ENCODE results near the gene YIPF4. TPM values are rescaled to one million over a fixed set of nuclear protein-coding genes. Genes with fewer than 3 reads are reported as not detected.
"Not testable (repeated sequence)": the region's sequence is repeated elsewhere in the genome, so short reads cannot be mapped to it uniquely, and the experiment has no call there.

The YIPF4 gene
- total RNA-seq, 2 donors from 2014 or later, result 51.6 to 63.5 TPM

DNA sequence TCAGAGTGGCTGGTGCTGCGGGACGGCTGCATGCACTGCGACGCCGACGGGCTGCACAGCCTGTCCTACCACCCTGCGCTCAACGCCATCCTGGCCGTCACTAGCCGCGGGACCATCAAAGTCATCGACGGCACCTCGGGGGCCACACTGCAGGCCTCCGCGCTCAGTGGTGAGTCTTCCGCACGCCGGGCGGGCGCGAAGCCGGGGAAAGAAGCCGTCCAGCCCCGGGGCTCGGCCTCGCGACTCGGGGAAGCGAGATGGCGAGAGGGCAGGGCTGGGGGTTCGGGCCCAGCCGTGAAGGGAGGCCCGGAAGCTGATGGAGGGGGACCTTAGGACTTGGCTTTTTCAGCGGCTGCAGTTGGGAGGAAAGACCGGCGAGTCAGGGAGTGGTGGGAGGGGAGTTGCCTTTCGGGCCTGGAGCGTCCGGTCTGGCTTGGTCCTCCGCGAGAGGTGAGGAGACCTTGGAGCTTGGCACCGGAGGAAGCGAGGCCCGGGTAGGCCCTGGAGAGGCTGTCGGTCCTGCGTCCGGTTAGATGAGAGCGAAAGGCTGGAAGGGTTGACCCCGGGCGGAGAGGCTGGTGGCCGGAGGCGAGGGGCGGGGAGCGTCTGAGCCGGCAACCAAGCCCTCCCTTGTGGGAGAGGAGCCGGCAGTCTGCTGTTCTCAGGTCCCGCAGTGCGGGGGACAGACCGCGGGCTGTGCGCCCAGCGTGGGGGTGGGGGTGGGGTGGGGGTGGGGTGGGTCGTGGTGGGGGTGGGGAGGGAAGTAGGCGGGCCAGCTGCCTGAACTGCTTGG lies 79.8 kb downstream of the YIPF4 start:
- peak; percentile 48 to 57 for DNase-seq
- peak; percentile 18 for ATAC-seq
- intact Hi-C loops (cut with DNase I, micrococcal nuclease), result no loop called here

DNA sequence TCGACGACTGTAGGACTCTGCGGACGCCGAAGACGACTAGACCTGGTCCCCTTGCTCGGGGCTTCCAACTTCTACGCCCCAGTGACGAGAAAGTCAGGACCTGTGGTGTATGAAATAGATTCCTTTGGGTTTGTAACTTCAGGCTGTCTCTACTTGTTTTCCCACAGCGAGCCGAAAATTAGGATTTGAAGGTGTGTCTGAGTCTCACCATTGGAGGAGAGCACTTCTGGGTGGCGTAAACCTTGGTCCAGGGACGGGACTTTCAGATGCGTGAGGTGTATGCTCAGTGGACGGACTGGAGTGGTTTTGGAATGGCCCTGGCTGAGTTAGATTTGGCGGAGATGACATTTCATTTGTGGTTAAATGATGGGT lies 80.4 kb downstream of the YIPF4 start:
- intact Hi-C loops (cut with DNase I, micrococcal nuclease), result no loop called here
- peak in 1 of 2 donors; percentile 22 for DNase-seq
- ATAC-seq, result no peak

DNA sequence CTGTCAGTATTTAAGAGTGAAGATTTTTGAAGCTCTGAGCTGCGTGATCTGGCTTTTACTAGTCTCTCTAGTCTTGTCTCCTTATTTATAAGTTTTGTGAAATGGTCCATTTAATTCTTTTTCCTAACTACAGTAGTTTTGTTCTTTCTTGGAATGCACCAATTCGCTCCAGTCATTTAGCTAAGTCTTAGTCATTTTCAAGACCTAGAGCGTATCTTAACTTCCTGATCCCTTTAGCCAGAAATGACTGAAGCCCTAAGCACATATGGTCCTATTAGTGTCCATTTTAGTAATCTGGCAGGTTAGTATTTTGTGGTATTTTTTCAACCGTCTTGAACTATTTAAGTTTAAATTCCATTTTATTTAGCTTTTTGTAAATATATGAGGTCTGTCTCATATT lies 82.7 kb downstream of the YIPF4 start:
- ATAC-seq, result no peak
- intact Hi-C loops (cut with DNase I, micrococcal nuclease), result no loop called here
- DNase-seq, result no peak

DNA sequence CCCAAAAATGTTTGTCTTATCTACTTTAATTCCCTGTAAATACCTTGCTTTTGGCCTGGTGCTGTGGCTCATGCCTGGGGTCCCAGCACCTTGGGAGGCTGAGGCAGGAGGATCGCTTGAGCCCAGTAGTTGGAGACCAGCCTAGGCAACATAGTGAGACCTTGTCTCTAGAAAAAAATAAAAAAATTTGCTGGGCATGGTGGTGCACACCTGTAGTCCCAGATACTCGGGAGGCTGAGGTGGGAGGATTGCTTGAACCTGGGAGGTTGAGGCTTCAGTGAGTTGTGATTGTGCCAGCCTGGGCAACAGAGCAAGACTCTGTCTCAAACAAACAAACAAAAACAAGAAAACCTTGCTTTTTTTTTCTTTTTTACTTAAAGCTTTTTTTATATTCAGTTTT lies 85.3 kb downstream of the YIPF4 start:
- intact Hi-C loops (cut with DNase I, micrococcal nuclease); ATAC-seq; DNase-seq: not testable (repeated sequence)

DNA sequence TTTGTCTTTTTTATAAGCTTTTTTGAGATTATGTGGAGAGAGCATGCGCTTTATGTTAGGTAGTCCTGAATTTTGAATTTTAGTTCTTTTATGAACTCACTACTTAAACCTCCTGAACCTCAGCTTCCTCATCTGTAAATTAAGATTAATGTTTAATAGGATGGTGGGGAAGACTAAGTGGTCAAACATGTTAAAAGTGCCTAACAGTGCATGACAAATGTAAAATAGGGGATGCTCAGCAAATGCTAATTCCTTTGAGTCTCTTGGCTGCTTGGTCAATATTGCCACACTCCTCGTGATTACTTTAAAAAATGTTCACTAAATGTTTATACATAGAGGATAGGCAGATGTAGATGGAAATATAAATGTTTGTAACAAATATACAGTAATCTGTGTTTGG lies 85.9 kb downstream of the YIPF4 start:
- DNase-seq (no peak), ATAC-seq (no peak)
- intact Hi-C loops (cut with DNase I, micrococcal nuclease), result no loop called here

DNA sequence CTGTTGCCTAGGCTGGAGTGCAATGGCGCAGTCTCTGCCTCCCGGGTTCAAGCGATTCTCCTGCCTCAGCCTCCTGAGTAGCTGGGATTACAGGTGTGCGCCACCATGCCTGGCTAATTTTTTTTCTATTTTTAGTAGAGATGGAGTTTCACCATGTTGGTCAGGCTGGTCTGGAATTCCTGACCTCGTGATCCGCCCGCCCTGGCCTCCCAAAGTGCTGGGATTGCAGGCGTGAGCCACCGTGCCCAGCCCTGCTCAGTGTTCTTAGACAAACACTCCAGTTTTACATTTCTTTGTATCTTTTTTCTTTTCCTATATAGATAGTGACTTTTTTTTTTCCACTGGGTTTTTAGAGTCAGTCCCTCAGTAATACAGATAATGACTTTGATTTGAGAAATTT lies 86.6 kb downstream of the YIPF4 start:
- peak; percentile 21 for ATAC-seq
- intact Hi-C loops (cut with DNase I, micrococcal nuclease); DNase-seq: not testable (repeated sequence)

DNA sequence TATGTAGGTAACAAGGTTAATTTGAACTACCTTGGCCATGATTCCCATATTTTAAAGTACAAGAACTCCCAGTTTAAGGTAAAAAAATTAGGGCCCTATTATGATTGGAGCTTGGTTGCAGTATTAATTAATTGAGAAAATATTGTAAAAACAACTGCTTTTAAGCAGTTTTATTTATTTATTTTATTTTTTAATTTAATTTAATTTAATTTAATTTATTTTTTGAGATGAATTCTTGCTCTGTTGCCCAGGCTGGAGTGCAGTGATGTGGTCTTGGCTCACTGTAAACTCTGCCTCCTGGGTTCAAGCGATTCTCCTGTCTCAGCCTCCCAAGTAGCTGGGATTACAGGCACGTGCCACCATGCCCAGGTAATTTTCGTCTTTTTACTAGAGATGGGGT lies 88.0 kb downstream of the YIPF4 start:
- intact Hi-C loops (cut with DNase I, micrococcal nuclease); ATAC-seq; DNase-seq: not testable (repeated sequence)

Other genes starting within 250 kb of the YIPF4 start
- gene DPY30, start 238.1 kb upstream of the YIPF4 start, total RNA-seq, result 10 to 100 TPM; 40.5 to 50.8 TPM
- gene SPAST, start 214.3 kb upstream of the YIPF4 start, total RNA-seq, result 10 to 100 TPM; 18.6 TPM
- gene SLC30A6, start 112.0 kb upstream of the YIPF4 start, total RNA-seq, result 10 to 100 TPM; 18.4 to 20.8 TPM
- under 1 TPM; 0.79 to 0.84 TPM for gene NLRC4, start 13.0 kb upstream of the YIPF4 start, total RNA-seq
- gene BIRC6, start 79.1 kb downstream of the YIPF4 start, total RNA-seq, result 100 to 1,000 TPM; 102 to 126 TPM

Measured in left colon (tissue), 2 donors.